Hematopoietic multipotent progenitor cell treated with erythropoietin and hydrocortisone succinate and interleukin-3 and kit ligand, for 8 days (in vitro differentiated cells): ENCODE measurements around the gene CCDC57.
"Not testable (repeated sequence)": the region's sequence is repeated elsewhere in the genome, so short reads cannot be mapped to it uniquely, and the experiment has no call there.

Experiments
- DNase-seq: peaks from one replicate; pipeline ENCODE4 v3.0.0-alpha.2; 2015

Gene CCDC57

DNA sequence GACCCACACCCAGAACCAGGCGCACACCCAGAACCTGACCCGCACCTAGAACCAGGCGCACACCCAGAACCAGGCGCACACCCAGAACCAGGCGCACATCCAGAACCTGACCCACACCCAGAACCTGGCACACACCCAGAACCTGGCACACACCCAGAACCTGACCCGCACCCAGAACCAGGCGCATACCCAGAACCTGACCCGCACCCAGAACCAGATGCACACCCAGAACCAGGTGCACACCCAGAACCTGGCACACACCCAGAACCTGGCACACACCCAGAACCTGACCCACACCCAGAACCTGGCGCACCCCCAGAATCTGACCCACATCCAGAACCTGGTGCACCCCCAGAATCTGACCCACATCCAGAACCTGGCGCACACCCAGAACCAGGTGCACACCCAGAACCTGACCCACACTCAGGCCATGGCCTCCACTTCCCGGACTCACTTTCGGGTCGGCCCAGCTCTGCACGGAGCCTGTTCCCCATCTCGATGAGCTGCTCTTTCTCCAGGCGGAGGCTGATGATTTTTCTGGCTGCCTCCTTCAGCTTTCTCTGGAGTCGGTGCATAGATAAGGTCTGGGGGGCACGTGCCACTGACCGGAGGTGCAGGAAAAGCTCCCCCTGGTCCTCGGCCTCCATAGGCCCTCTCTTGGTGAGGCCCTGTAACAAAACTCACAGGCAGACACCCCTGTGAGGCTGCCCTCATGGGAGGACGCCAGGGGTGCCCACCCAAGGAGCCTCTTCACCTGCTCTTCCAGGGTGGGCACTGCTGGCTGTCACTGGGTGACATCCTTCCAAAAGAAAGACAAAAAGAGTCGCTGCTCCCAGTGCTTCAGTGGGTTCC, 61.3 kb downstream of the CCDC57 start:
- DNase-seq = peak; percentile 12

DNA sequence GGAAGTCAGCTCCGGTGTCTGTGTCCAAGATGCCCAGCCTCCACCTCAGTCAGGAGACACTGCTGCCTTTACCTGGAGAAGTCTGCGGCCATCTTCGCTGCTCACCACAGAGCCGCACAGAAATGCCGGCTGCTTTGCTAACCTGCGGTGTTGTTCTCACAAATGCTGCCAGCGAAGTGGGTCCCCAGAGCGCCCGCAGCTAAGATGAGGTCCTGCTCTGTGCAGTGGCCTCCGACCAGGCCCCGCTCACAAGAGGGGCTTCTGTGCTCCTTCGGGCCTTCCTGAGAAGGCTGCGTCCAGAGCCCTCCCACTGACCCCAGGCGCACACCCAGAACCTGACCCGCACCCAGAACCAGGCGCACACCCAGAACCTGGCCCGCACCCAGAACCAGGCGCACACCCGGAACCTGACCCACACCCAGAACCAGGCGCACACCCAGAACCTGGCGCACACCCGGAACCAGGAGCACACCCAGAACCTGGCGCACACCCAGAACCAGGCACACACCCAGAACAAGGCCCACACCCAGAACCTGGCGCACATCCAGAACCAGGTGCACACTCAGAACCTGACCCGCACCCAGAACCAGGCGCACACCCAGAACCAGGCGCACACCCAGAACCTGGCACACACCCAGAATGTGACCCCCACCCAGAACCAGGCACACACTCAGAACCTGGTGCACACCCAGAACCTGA, 63.1 kb downstream of the CCDC57 start:
- no peak for DNase-seq

DNA sequence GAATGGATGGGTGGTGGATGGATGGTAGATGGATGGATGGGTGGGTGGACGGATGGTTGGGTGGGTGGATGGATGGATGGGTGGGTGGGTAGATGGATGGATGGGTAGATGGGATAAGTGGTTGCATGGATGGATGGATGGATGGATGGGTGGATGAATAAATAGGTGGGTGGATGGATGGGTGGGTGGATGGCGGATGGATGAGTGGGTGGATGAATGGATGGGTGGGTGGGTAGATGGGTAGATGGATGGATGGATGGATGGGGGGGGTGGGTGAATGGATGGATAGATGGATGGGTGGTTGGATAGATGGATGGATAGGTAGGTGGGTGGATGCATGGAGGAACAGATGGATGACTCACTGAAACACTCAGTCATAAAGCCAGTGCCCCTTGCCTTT, 63.6 kb downstream of the CCDC57 start:
- DNase-seq = no peak

DNA sequence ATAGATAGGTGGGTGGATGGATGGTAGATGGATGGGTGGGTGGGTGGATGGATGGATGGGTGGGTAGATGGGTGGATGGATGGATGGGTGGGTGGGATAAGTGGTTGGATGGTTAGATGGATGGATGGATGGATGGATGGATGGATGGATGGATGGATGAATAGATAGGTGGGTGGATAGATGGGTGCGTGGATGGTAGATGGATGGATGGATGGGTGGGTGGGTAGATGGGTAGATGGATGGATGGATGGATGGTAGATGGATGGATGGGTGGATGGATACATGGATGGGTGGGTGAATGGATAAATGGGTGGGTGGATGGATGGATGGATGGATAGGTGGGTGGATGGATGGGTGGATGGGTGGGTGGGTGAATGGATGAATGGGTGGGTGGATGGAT, 64.6 kb downstream of the CCDC57 start:
- DNase-seq = no peak

DNA sequence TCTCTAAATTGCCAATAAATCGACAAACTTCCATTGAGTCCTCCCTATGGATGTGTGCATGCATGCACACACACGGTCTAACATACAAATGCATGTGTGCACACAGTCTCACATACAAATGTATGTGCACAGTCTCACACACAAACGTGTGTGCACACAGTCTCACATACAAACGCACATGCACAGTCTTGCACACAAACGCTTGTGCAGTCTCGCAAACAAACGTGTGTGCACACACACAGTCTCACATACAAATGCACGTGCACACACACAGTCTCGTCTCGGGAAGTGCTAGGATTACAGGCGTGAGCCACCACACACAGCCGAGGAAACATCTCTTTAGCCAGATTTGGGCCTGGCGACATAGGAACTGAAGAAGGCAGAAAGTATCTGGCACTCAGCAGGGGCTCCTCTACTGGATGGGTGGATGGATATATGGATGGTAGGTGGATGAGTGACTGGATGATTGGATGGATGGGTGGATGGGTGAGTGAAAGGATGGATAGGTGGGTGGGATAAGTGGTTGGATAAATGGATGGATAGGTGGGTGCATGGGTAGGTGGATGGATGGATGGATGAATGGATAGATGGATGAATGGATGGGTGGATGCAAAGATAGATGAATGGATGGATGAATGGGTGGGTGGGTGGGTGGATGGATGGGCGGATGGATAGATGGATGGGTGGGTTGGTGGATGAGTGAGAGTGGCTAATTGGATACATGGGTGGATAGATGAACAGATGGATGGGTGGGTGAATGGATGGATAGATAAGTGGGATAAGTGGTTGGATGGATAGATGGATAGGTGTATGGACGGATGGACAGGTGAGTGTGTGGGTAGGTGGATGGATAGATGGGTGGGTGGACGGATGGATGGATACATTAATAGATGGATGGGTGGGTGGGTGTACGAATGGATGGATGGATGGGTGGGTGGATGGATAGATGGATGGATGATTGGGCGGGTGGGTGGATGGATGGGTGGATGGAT, 65.7 kb downstream of the CCDC57 start:
- DNase-seq = no peak

DNA sequence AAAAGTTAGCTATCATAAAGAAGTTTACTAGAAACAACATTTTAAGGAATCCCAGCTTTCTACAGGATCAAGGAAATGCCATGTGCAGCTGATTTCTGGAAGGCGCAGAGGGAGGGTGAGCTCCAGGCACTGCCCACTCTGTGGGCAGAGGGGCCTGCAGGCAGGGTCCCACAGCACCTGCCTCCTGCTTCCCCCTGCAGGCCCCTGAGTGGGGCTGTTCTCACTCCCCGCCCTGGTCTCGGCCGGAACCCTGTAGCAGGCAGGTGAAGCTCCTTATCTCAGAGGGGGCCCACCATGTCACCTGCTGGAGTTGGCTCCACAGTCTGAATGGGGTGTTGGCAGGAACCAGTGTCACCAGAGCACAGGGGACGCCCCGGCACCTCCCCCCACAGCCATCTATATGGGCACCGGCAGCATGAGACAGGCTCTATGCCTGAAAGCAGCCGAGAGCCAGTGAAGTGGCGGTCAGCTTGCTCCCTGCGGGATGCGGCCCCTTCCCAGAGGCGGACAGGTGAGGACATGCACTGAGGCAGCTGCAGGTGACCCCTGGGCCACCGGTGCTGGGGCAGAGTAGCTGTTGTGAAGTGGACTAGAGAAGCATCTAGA, 67.0 kb downstream of the CCDC57 start:
- DNase-seq = no peak

DNA sequence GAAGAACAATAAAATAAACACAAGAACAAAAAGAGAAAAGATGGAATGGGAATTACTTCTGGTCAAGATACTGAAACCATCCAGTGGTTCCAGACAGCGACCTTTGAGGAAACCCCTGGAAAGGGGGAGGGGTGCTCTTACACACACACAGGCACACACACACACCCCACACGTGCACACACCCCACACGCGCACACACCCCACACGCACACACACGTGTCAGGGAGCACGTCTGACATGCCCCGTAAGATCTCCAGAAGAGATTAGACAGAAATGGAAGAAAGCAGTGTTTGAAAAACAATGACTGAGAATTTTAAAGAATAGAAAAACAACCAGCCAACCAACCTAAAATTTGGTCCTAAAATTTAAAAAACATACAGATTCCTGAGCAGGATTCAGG, 69.3 kb downstream of the CCDC57 start:
- DNase-seq = no peak

DNA sequence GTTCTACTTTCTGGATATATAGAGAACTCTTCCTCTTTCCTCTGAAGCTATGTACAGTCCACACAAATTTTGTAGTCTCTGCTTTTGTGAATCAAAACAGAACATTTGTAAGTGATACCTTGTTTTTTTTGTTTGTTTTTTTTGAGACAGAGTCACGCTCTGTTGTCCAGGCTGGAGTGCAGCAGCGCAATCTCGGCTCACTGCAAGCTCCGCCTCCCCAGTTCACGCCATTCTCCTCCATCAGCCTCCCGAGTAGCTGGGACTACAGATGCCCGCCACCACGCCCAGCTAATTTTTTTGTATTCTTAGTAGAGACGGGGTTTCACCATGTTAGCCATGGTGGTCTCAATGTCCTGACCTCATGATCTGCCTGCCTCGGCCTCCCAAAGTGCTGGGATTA, 72.7 kb downstream of the CCDC57 start:
- DNase-seq = not testable (repeated sequence)

DNA sequence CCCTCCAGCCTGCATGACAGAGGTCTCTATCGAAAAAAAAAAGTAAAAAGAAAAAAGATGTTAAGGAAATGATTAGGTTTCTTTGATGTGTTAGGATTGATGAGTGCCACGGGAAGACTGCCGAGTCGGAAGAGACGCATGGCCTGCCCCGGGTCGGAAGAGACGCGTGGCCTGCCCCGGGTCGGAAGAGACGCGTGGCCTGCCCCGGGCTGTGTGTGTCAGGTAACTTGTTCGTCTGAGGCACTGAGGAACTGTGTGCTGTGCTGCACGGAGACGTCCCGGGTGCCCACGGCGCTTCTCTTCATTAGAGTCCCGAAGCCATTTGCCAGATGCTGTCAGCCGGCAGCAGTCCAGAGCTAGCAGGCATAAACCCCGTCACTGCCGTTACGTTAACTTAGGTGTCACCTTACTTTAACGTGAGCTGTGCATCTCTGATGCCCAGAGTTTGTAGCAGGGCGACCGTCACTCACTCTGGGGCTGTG, 74.1 kb downstream of the CCDC57 start:
- no peak for DNase-seq

DNA sequence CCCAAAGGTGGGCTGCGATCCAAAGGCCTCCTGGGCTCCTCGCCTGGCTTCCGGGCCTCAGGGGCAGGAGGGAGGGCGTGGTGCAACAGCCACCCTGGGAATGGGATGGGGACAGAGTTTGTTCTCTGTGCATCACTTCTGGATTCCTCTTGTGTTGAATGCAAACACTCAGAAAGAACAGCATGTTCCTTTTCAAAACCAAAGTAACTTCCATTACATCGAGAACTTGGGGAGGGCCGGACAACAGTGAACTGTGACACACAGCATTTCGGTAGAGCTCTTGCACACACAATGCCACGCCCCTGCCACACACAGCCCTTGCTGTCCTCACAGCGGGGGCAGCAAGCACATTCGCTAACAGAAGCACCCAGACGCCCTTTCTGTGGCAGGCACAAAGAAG, 78.5 kb downstream of the CCDC57 start:
- DNase-seq = no peak

DNA sequence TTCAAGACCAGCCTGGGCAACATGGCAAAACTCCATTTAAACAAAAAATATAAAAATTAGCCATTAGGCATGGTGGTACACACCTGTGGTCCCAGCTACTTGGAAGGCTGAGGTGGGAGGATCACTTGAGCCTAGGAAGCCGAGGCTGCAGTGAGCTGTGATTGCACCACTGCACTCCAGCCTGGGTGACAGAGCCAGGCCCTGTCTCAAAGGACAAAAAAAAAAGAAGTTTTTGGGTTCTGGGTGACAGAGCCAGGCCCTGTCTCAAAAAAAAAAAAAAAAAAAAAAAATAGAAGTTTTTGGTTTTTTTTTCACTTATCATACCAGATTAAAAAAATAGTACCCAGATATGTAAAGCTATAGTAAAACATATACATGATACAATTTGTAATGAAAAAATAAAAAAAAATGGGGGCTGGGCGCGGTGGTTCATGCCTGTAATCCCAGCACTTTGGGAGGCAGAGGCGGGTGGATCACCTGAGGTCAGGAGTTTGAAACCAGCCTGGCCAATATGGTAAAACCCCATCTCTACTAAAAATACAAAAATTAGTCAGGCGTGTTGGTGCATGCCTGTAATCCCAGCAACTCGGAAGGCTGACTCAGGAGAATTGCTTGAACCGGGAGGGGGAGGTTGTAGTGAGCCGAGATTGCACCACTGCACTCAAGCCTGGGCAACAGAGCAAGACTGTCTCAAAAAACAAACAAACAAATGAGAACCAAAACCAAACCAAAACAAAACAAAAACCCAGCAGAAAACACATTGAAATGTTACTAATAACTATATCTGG, 79.3 kb downstream of the CCDC57 start:
- not testable (repeated sequence) for DNase-seq

DNA sequence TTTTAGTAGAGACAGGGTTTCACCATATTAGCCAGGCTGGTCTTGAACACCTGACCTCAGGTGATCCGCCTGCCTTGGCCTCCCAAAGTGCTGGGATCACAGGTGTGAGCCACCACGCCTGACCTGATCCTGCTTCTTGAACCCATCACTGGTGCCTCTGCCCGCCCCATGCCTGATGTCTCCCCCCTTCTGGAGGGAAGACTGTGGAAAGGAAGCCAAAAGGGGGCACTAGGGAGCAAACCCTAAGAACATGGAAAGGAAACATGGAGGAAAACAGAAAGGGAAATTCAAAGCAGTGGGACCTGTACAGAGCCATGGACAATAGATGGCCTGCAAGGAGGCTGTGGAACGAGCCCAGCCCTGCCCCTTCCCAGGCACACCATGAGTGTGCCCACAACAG, 83.5 kb downstream of the CCDC57 start:
- peak; percentile 17 for DNase-seq

DNA sequence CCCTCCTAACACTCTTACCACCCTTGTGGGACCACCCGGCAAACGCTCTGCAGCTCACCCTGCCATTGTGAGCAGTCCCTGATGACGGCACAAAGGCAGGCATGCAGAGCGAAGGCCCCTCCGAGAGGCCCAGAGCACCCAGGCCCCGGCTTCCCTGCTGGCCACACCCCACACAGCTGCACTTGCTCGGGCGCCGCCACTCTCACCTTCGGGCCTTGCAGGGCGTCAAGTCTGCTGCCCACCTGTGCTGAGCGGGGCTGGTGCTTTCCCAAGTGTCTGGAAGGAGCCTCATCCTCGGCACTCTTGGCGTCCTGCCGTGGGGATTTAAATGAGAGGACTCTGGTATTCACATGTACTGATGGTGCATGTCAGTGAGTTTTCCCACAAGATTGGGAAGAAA, 84.4 kb downstream of the CCDC57 start:
- DNase-seq = no peak

DNA sequence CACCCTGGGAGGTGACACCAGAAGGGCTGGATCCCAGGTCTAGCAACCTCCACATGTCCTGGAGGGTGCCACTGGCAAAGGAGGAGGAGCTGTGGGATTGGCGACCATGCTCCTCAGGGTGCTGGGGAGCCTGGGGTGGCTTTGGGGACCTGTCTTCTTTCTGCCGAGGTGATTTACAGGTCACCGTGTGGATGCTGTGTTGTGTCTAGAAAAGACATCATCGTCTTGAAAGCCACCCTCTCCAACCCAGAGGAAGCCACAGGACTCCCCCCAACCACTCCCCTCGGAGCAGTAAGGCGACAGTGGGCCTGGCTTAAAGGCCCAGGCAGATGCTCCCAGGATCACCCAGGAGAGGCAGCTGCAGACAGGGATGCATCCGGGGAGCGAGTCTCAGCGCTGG, 84.9 kb downstream of the CCDC57 start:
- no peak for DNase-seq

DNA sequence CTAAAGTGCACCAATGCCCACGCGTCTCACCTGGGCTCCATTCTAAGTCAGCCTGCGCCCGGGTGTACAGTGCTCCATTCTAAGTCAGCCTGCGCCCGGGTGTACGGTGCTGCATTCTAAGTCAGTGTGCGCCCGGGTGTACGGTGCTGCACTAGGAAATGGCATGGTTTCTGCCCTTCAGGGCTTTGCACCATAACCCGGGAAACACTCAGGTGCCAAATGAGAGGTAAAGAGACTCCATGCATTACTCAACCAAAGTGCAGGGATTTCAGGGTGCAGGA, 85.4 kb downstream of the CCDC57 start:
- DNase-seq = no peak

DNA sequence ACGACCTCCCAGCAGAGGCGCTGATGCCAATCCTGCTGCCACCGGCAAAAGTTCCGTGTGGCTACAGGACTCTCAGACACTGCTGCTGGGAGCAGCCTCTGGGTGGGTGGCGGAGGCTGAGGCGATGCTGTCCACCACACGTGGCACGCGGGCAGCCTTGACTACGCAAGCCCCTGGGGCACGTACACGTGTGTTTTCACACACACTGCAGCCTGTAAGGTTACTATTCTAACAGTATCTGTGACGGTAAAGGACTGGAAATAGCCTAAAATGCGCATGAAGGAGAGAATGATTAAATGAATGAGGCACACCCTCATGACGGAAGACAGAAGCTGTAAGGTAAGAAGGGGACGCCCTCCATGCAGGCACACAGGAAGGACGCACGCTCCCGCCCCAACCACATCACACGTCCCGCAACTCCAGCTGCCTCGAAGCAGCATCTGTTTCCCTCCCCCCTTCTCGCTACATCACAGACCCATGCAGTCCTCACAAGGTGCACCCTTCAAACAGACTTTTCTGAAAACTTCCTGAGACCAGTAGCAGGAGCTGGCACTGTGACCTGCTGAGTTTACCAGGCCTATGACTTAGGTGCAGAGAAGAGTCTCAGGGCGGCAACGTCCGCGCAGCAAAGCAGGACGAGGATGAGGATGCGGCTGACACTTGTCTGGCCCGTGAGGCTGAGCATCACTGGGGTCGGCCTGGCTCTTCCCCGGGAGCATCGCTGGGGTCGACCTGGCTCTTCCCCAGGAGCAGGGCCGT, 85.9 kb downstream of the CCDC57 start:
- no peak for DNase-seq

DNA sequence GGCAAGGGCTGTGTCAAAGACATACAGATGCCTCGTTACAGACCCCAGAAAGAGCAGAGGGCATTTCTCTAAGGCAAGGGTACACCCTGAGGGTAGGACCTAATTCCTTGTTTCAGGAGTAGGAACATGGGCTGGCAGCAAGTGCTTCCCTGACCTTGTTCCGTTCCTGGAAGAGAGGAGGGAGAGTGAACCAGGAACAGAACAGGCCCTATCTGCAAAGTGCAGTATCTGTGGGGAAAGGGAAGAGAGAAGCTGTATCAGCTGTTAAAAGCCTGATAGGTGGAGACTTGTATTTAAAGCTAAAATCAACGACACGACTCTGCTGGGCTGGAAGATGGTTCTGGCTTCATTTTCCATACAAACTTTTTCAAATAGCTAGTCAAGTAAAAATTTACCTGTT, 88.5 kb downstream of the CCDC57 start:
- DNase-seq = no peak

DNA sequence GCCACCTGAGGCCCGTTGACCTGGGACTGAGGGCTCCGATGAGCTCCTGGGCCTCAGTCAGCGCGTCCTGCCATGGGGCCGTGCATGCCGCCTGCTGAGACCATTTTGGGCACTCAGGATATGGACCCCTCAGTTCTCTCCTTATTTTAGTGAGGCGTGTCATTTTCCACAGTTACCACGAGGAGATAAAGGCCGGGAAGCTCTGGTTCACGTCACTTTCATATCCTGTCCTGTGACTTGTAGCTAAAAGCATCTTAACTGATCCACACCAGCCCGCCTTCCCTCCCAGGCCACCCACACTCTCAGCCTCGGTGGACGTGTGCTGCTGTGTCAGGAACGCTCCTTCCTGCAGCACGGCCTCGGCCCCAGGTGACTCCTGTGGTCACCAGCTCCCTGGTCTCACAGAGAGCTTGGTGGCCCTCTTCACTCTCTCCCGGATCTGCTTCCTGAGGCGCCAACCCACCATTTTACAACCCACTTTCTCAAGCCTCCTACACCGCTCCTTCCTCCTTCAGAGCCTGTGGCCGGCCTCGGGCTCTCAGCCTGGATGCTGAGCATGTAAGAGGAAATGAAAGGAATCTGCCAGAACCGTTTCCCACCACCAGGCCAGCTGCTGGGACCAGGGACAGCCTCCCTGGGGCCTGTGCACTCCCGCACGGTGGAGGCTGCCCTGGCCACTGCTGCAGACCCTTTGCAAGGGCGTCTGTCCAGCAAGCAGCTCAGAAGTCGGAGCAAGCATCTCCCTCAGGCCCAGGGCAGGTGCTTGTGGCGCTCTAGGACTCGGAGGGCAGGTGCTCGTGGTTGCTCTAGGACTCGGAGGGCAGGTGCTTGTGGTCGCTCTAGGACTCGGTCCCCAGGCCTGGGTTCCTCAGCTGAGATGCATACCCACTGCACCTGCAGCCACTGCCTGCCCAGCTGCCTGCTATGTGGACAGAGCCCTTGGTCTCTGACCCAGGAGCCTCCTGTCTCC, 90.7 kb downstream of the CCDC57 start:
- DNase-seq = no peak

DNA sequence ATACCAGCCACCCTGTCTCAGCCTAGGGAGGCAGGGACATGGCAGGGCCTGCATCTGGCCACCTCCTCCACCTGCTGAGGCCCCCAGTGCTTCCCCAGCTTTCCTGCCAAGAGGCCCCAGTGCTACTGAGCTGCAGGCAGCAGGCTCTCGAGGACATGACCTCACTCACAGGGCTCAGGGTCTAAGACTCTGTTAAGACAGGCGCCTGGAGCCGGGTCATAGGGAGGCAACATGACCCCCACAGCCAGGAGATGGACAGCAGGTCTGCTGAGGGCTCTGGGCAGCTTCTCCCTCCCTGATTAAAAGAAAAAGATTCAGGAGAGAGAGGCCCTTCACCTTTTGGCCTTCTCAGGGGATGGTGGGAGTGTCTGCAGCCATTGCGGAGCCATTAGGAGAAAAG, 91.4 kb downstream of the CCDC57 start:
- DNase-seq = no peak

DNA sequence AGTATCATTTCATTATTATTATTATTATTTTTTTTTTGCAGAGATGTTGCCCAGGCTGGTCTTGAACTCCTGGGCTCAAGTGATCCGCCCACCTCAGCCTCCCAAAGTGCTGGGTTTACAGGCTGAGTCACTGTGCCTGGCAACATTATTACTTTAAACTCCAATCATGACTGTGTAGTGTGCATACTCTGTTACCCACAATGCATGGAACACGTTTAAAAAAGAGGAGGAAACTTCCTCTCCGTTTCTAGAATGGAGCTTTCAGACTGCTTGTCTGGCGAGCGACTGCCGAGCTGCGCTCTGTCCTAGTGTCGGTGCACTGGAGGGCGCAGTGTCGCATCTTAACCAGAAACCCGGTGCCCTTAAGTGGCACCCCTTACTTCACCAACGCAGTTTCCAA, 92.5 kb downstream of the CCDC57 start:
- peak; percentile 49 for DNase-seq
